SK-N-SH (cell line): ENCODE measurements around the gene PPP1R12A. TPM values are rescaled to one million over a fixed set of nuclear protein-coding genes. Genes with fewer than 3 reads are reported as not detected.

Experiments used
- CTCF ChIA-PET: fragments of 300-600, 350-600 bp; formaldehyde crosslinking; extraction: SDS; loops from one replicate; lab custom pipeline; 2021; lab: Yijun Ruan, JAX
- POLR2A ChIA-PET: fragments of 350-600 bp; sonication (Branson Sonifier 250); formaldehyde crosslinking; extraction: SDS; loops from one replicate; lab custom pipeline; 2020; ENCODE audit warnings: antibody characterized with exemption, inconsistent platforms; lab: Yijun Ruan, JAX
- DNase-seq: peaks from one replicate; pipeline ENCODE4 v3.0.0; 2012
- H2AFZ ChIP-seq: fragments of 200-600 bp; sonication (generic); 2 replicates; pipeline ENCODE4 v1.8.1; 2016; ENCODE audit warnings: antibody characterized with exemption, mild to moderate bottlenecking, low read depth
- H3F3A ChIP-seq: fragments of 200-600 bp; sonication (generic); replicated peaks from 2 replicates; pipeline ENCODE3; 2016; ENCODE audit warnings: antibody characterized with exemption, mild to moderate bottlenecking; ENCODE audit not compliant: insufficient read depth
- H3K27ac ChIP-seq, 2 experiments: fragments of 200-500 bp in 1 of 2; fragments of 200-600 bp in 1 of 2; sonication (Bioruptor generic) in 1 of 2; sonication (generic), shearing (Covaris generic) in 1 of 2; 2 replicates each; pipeline versions ENCODE4 v1.5.1 to v1.6.1; 2014 to 2016; ENCODE audit warnings: low read depth in 2 of 2, inconsistent platforms in 1 of 2, low read length in 1 of 2, mild to moderate bottlenecking in 1 of 2, mixed read lengths in 1 of 2
- H3K27me3 ChIP-seq: fragments of 200-600 bp; sonication (generic), shearing (Covaris generic); 2 replicates; pipeline ENCODE4 v1.6.1; 2016; ENCODE audit warnings: mixed run types; ENCODE audit not compliant: insufficient read depth
- H3K36me3 ChIP-seq, 2 experiments: fragments of 200-500 bp in 1 of 2; fragments of 200-600 bp in 1 of 2; sonication (Bioruptor generic) in 1 of 2; sonication (generic) in 1 of 2; replicated peaks in 1 of 2; 2 replicates each; pipeline versions ENCODE3 to v1.5.1; 2014 to 2016; ENCODE audit warnings: low read length in 1 of 2, mild to moderate bottlenecking in 1 of 2; ENCODE audit not compliant: insufficient read depth in 2 of 2, control insufficient read depth in 1 of 2
- H3K4me1 ChIP-seq, 2 experiments: fragments of 200-500 bp in 1 of 2; fragments of 200-600 bp in 1 of 2; sonication (Bioruptor generic) in 1 of 2; sonication (generic), shearing (Covaris generic) in 1 of 2; 2 replicates each; pipeline versions ENCODE4 v1.5.1 to v1.6.1; 2014 to 2016; ENCODE audit warnings: low read depth in 1 of 2, low read length in 1 of 2, mixed run types in 1 of 2; ENCODE audit not compliant: insufficient read depth in 2 of 2, control insufficient read depth in 1 of 2
- H3K4me2 ChIP-seq: fragments of 200-600 bp; sonication (generic), shearing (Covaris generic); 2 replicates; pipeline ENCODE4 v1.6.1; 2017; ENCODE audit warnings: mixed run types
- H3K4me3 ChIP-seq, 2 experiments: fragments of 200-500 bp in 1 of 2; fragments of 200-600 bp in 1 of 2; sonication (Bioruptor generic) in 1 of 2; sonication (generic), shearing (Covaris generic) in 1 of 2; 2 replicates each; pipeline versions ENCODE4 v1.5.1 to v1.8.1; 2014 to 2016; ENCODE audit warnings: low read depth in 2 of 2, inconsistent platforms in 1 of 2, low read length in 1 of 2, mild to moderate bottlenecking in 1 of 2, mixed read lengths in 1 of 2, moderate library complexity in 1 of 2
- H3K79me2 ChIP-seq: fragments of 200-600 bp; sonication (generic); 2 replicates; pipeline ENCODE4 v1.8.1; 2017; ENCODE audit warnings: mild to moderate bottlenecking; ENCODE audit not compliant: insufficient read depth
- H3K9ac ChIP-seq: fragments of 200-600 bp; sonication (generic); 2 replicates; pipeline ENCODE4 v1.6.1; 2017; ENCODE audit warnings: mixed run types
- H3K9me2 ChIP-seq: fragments of 200-600 bp; sonication (generic); 2 replicates; pipeline ENCODE4 v1.6.1; 2017; ENCODE audit warnings: mixed run types
- H3K9me3 ChIP-seq: fragments of 200-600 bp; sonication (generic); 2 replicates; pipeline ENCODE4 v1.6.1; 2017; ENCODE audit warnings: mixed run types, mild to moderate bottlenecking, moderate library complexity
- H4K20me1 ChIP-seq: fragments of 200-600 bp; sonication (generic); 2 replicates; pipeline ENCODE4 v1.6.1; 2017; ENCODE audit warnings: mild to moderate bottlenecking, mixed run types; ENCODE audit not compliant: insufficient read depth
- CHD2 ChIP-seq: fragments of 150-350 bp; IDR thresholded peaks from 2 replicates; pipeline ENCODE4 v1.6.1; 2018; ENCODE audit warnings: low read length; ENCODE audit not compliant: partially characterized antibody
- CTCF ChIP-seq: fragments of 200-600 bp; sonication (generic); IDR thresholded peaks from 2 replicates; pipeline ENCODE4 v1.6.1; 2017; ENCODE audit warnings: antibody characterized with exemption, mild to moderate bottlenecking, moderate library complexity
- EZH2phosphoT487 ChIP-seq: fragments of 200-600 bp; sonication (generic); IDR thresholded peaks from 2 replicates; pipeline ENCODE4 v1.6.1; 2017; ENCODE audit warnings: low read depth, mixed run types, mild to moderate bottlenecking, antibody characterized with exemption, moderate library complexity, borderline replicate concordance
- GABPA ChIP-seq: IDR thresholded peaks from 2 replicates; pipeline ENCODE4 v1.4.0; 2012; ENCODE audit warnings: low read depth, mild to moderate bottlenecking
- GATA2 ChIP-seq: sonication (generic); formaldehyde crosslinking; IDR thresholded peaks from 2 replicates; pipeline ENCODE4 v1.5.0; 2020; ENCODE audit warnings: mild to moderate bottlenecking, missing genetic modification reagents
- JUND ChIP-seq: IDR thresholded peaks from 2 replicates; pipeline ENCODE4 v1.4.0; 2012
- MEF2A ChIP-seq: IDR thresholded peaks from 2 replicates; pipeline ENCODE4 v1.4.0; 2012; ENCODE audit warnings: low read depth, borderline replicate concordance
- MXI1 ChIP-seq: IDR thresholded peaks from 2 replicates; pipeline ENCODE4 v1.6.1; 2012; ENCODE audit warnings: mild to moderate bottlenecking, low read depth, low read length, improper control_type of control experiment
- NFIC ChIP-seq: IDR thresholded peaks from 2 replicates; pipeline ENCODE4 v1.4.0; 2012; ENCODE audit warnings: borderline replicate concordance
- NRF1 ChIP-seq: IDR thresholded peaks from 2 replicates; pipeline ENCODE4 v1.6.1; 2012; ENCODE audit warnings: low read depth, mild to moderate bottlenecking, low read length
- POLR2AphosphoS5 ChIP-seq: IDR thresholded peaks from 2 replicates; pipeline ENCODE4 v1.6.1; 2012; ENCODE audit warnings: low read depth, low read length
- RAD21 ChIP-seq: IDR thresholded peaks from 2 replicates; pipeline ENCODE4 v1.6.1; 2012; ENCODE audit warnings: mild to moderate bottlenecking, low read length
- RFX5 ChIP-seq: IDR thresholded peaks from 2 replicates; pipeline ENCODE4 v1.6.1; 2012; ENCODE audit warnings: mild to moderate bottlenecking, improper control_type of control experiment, low read length
- SIN3A ChIP-seq: IDR thresholded peaks from 2 replicates; pipeline ENCODE4 v1.6.1; 2012; ENCODE audit warnings: low read depth, mild to moderate bottlenecking, low read length, moderate library complexity, borderline replicate concordance
- TAF1 ChIP-seq: IDR thresholded peaks from 2 replicates; pipeline ENCODE4 v1.6.1; 2012; ENCODE audit warnings: low read depth, mild to moderate bottlenecking, low read length, moderate library complexity, borderline replicate concordance
- TEAD4 ChIP-seq: IDR thresholded peaks from 2 replicates; pipeline ENCODE4 v1.4.0; 2012; ENCODE audit warnings: mild to moderate bottlenecking, borderline replicate concordance; ENCODE audit not compliant: insufficient read depth
- USF2 ChIP-seq: fragments of 150-350 bp; IDR thresholded peaks from 2 replicates; pipeline ENCODE4 v1.6.1; 2017; ENCODE audit warnings: antibody characterized with exemption, low read length, low read depth, borderline replicate concordance
- YY1 ChIP-seq: IDR thresholded peaks from 2 replicates; pipeline ENCODE4 v1.4.0; 2012; ENCODE audit warnings: low read depth, mild to moderate bottlenecking
- WGBS: methylation state at CpG from one replicate; pipeline ENCODE4 v1.1.6; 2017; ENCODE audit warnings: low lambda C conversion rate; 5-methylcytosine and 5-hydroxymethylcytosine counted together
- polyA plus RNA-seq, 3 experiments: library from polyadenylated mRNA; depleted of rRNA; stranded (reverse); fragments of >200 nt; gene quantifications; 2 replicates each; pipeline ENCODE4 v1.2.3, GENCODE V29; 2012
- TF ChIP-seq, protein P1 (sequence below): IDR thresholded peaks from 2 replicates; pipeline ENCODE4 v1.4.0; 2012; ENCODE audit warnings: low read depth
- TF ChIP-seq, protein P2 (sequence below): fragments of 150-350 bp; IDR thresholded peaks from 2 replicates; pipeline ENCODE4 v1.6.1; 2016; ENCODE audit warnings: mild to moderate bottlenecking, low read depth, low read length

The PPP1R12A gene
- polyA plus RNA-seq, 1 of the 3 experiments (the other 2 are of a cell fraction), result 26.0 TPM

GRCh38 chr12:79773896-79774295 lies 161.0 kb downstream of the PPP1R12A start:
- ChIA-PET POLR2A (no interaction called here), CTCF (no interaction called here)
- TF ChIP-seq USF2 (no peak), GABPA (no peak), POLR2AphosphoS5 (no peak), SIN3A (no peak), MXI1 (no peak), EZH2phosphoT487 (no peak), MEF2A (no peak), NFIC (no peak), CHD2 (no peak), NRF1 (no peak), YY1 (no peak), JUND (no peak), RAD21 (no peak)
- TF ChIP-seq, protein P1, sequence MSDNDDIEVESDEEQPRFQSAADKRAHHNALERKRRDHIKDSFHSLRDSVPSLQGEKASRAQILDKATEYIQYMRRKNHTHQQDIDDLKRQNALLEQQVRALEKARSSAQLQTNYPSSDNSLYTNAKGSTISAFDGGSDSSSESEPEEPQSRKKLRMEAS, result no peak
- TF ChIP-seq, protein P2, sequence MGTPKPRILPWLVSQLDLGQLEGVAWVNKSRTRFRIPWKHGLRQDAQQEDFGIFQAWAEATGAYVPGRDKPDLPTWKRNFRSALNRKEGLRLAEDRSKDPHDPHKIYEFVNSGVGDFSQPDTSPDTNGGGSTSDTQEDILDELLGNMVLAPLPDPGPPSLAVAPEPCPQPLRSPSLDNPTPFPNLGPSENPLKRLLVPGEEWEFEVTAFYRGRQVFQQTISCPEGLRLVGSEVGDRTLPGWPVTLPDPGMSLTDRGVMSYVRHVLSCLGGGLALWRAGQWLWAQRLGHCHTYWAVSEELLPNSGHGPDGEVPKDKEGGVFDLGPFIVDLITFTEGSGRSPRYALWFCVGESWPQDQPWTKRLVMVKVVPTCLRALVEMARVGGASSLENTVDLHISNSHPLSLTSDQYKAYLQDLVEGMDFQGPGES, result no peak
- Histone ChIP-seq H3F3A (peaks cover 14% of the 10 kb centered on the region), H2AFZ (no peak overlapping the region), H3K9me3 (no peaks in the 10 kb centered on the region), H3K79me2 (no peaks in the 10 kb centered on the region; the same call in 1 of the 2 replicates), H3K9me2 (no peaks in the 10 kb centered on the region), H4K20me1 (no peaks in the 10 kb centered on the region), H3K4me1 (peaks cover 0 to 6% of the 10 kb centered on the region in 2 experiments; a peak in 1 of 4 replicates), H3K27me3 (no peaks in the 10 kb centered on the region), H3K4me3 (no peak overlapping the region), H3K27ac (no peak overlapping the region), H3K36me3 (peaks cover 42 to 51% of the 10 kb centered on the region in 2 experiments), H3K9ac (no peak overlapping the region), H3K4me2 (no peak overlapping the region)
- no peak for DNase-seq

DNA sequence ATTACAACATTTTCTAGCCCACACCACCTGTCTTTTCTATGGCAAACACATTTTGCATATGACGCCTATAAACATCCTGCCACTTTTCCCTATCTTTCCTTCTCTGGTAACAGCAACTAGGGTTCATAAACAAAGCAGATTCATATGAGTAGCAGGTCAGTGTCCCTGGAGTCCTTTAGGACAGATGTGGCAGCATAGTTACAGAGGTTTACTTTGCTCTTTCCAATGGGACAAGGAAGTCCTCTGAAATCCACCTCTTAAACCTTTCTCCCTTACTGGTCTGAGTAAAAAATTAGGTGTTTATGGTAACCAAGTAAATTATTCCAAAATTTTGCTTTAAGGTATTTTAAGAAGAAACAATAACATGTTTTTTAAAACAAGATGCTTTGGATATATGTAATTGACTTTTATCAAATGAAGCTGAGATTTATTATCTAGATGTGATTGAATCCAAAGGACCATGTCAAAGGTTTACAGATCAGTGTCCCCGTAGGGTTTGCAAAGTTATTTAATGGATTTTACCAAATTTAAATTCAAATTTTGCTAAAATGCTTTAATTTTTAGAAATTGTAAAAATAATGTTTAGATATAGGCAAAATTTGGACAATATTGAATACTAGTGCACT lies 164.9 kb downstream of the PPP1R12A start:
- POLR2A ChIA-PET, result no interaction called here

More for the DNA sequence above, 164.9 kb downstream of the PPP1R12A start:
- Histone ChIP-seq H3K27ac (no peak overlapping the region), H3K36me3 (peaks cover 19 to 25% of the 10 kb centered on the region in 2 experiments), H3K9me3 (no peaks in the 10 kb centered on the region), H3K4me2 (no peak overlapping the region), H2AFZ (no peak overlapping the region), H3K9ac (no peak overlapping the region), H3K9me2 (no peaks in the 10 kb centered on the region), H3K4me3 (no peak overlapping the region), H4K20me1 (no peaks in the 10 kb centered on the region)
- DNase-seq, result no peak
- CTCF ChIA-PET, result no interaction called here
- TF ChIP-seq MXI1 (no peak), TAF1 (no peak), EZH2phosphoT487 (no peak), TEAD4 (no peak), GATA2 (CRISPR knock-in tag) (no peak), RFX5 (no peak), CTCF (no peak)
- TF ChIP-seq, all 33 proteins: peak for 0
- H3K4me1 ChIP-seq, result no peaks in the 10 kb centered on the region
- H3F3A ChIP-seq, result peaks cover 9% of the 10 kb centered on the region
- 94% methylated on average over 2 of the region's 2 CpGs for WGBS
- no peaks in the 10 kb centered on the region for H3K27me3 ChIP-seq
- H3K79me2 ChIP-seq, result no peaks in the 10 kb centered on the region
